GM12892 (cell line): ENCODE results near the gene DNAH14.

Experiments used
- POLR2A ChIP-seq: IDR thresholded peaks from 2 replicates; pipeline ENCODE4 v1.6.1; 2011; ENCODE audit warnings: low read depth, low read length, control low read depth
- POLR2AphosphoS5 ChIP-seq: IDR thresholded peaks from 2 replicates; pipeline ENCODE4 v1.6.1; 2011; ENCODE audit warnings: low read depth, low read length, control low read depth

DNA sequence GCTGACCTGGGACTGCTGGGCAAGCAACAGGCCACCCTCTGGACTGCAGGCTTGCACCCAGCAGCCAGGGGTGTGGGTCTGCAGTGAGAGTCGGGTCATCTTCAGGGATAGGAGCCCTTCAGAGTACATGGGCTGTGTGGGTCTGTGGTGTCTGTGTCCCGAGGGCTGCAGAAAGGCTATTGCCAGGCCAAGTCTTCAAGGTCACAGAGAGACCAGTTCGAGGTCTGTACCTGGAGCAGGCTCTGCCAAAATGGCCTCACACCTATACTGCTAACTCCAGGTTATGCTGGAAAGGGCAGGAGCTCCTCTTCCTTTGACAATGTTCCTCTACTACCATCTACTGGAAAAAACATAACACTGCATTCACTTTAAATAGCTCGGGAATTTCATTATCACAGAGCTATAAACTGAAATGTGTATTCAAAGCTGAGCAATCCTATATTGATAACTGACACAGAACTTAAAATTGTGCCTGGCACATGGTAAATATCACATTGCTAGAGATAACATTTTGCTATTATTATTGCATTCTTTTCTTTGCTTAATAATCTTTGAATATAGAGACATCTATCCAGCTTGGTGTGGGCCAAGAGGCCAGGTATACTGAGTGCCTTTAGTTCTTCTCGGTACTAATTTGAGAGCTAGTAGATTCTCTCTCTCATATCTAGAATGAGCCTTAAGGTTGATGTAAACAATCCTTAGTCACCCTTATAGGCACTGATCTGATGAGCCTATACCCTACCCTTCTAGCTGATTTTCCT lies 6.9 kb upstream of the DNAH14 start:
- TF ChIP-seq POLR2A (no peak), POLR2AphosphoS5 (no peak)
